Stimulated activated CD4-positive, alpha-beta T cell treated with anti-CD3 and anti-CD28 coated beads, Interleukin-2, amount 100 ng/mL, for 24 hours (primary cell): ENCODE results near the gene ERMAP.
"Not testable (repeated sequence)": the region's sequence is repeated elsewhere in the genome, so short reads cannot be mapped to it uniquely, and the experiment has no call there.

Experiments used
- DNase-seq, 2 donors: peaks; one replicate each; pipeline ENCODE4 v3.0.0-alpha.2; 2020

The ERMAP gene

GRCh38 chr1:42807056-42807668 lies 9.8 kb upstream of the ERMAP start:
- DNase-seq: no peak

GRCh38 chr1:42814815-42815214 lies 2.1 kb upstream of the ERMAP start:
- DNase-seq: not testable (repeated sequence)

- peak in 1 of 2 donors; percentile 11 for DNase-seq
Measured at GRCh38 chr1:42815941-42816584, 859 bp upstream of the ERMAP start.

GRCh38 chr1:42817440-42817767 lies 482 bp downstream of the ERMAP start:
- no peak for DNase-seq

GRCh38 chr1:42817976-42818375 lies 1.1 kb downstream of the ERMAP start:
- DNase-seq: no peak

- DNase-seq: no peak
Measured at GRCh38 chr1:42820813-42821212, 3.9 kb downstream of the ERMAP start.

GRCh38 chr1:42821690-42822089 lies 4.8 kb downstream of the ERMAP start:
- no peak for DNase-seq

- DNase-seq: no peak
Measured at GRCh38 chr1:42822800-42823392, 6.0 kb downstream of the ERMAP start.

- no peak for DNase-seq
Measured at GRCh38 chr1:42824481-42825035, 7.6 kb downstream of the ERMAP start.

GRCh38 chr1:42825036-42825851 lies 8.3 kb downstream of the ERMAP start:
- DNase-seq: no peak

- DNase-seq: no peak
Measured at GRCh38 chr1:42830631-42831030, 13.7 kb downstream of the ERMAP start.

GRCh38 chr1:42831273-42831672 lies 14.4 kb downstream of the ERMAP start:
- no peak for DNase-seq

GRCh38 chr1:42832641-42833240 lies 15.8 kb downstream of the ERMAP start:
- no peak for DNase-seq

- DNase-seq: no peak
Measured at GRCh38 chr1:42833981-42834380, 17.1 kb downstream of the ERMAP start.

GRCh38 chr1:42834803-42835202 lies 17.9 kb downstream of the ERMAP start:
- DNase-seq: no peak

GRCh38 chr1:42835422-42835821 lies 18.5 kb downstream of the ERMAP start:
- no peak for DNase-seq

GRCh38 chr1:42837709-42838108 lies 20.8 kb downstream of the ERMAP start:
- DNase-seq: no peak

- DNase-seq: no peak
Measured at GRCh38 chr1:42838482-42839190, 21.7 kb downstream of the ERMAP start.

- DNase-seq: no peak
Measured at GRCh38 chr1:42841010-42841409, 24.1 kb downstream of the ERMAP start.

- no peak for DNase-seq
Measured at GRCh38 chr1:42841440-42842147, 24.7 kb downstream of the ERMAP start.

GRCh38 chr1:42844592-42845140 lies 27.7 kb downstream of the ERMAP start:
- no peak for DNase-seq
